H1 (cell line): ENCODE results near the gene TUG1. TPM values are rescaled to one million over a fixed set of nuclear protein-coding genes. Genes with fewer than 3 reads are reported as not detected.

Source experiments
- CTCF ChIA-PET: fragments of 300-600 bp; sonication (Branson Sonifier 250); formaldehyde crosslinking; loops from one replicate; lab custom pipeline; 2021; ENCODE audit not compliant: partially characterized antibody; lab: Charles Lee
- POLR2A ChIA-PET: fragments of 300-600 bp; sonication (Branson Sonifier 250); formaldehyde crosslinking; loops from one replicate; lab custom pipeline; 2021; ENCODE audit warnings: inconsistent platforms; ENCODE audit not compliant: partially characterized antibody; lab: Charles Lee
- DNase-seq, 2 experiments: peaks; one replicate each; pipeline versions ENCODE4 v3.0.0 to v3.0.0-alpha.2; 2010 to 2022; ENCODE audit warnings: low spot score in 2 of 2, low read depth in 1 of 2, mixed read lengths in 1 of 2
- FAIRE-seq: peaks from 2 replicates; lab custom pipeline; 2011; peaks lifted over from hg19 to GRCh38; lab: Jason Lieb, UNC
- H2AFZ ChIP-seq: 2 replicates; pipeline ENCODE4 v1.8.1; 2012; ENCODE audit warnings: low read length, inconsistent platforms
- H2AK5ac ChIP-seq: 2 replicates; pipeline ENCODE4 v1.6.1; 2013; ENCODE audit warnings: low read depth, low read length
- H2BK120ac ChIP-seq: replicated peaks from 2 replicates; pipeline ENCODE3; 2013; ENCODE audit warnings: low read depth, low read length, inconsistent platforms
- H2BK12ac ChIP-seq: 2 replicates; pipeline ENCODE4 v1.6.1; 2013; ENCODE audit warnings: low read depth, low read length
- H2BK15ac ChIP-seq: 2 replicates; pipeline ENCODE4 v1.6.1; 2013; ENCODE audit warnings: low read length
- H2BK20ac ChIP-seq: 2 replicates; pipeline ENCODE4 v1.6.1; 2013; ENCODE audit warnings: low read length
- H2BK5ac ChIP-seq: 2 replicates; pipeline ENCODE4 v1.6.1; 2013; ENCODE audit warnings: low read depth, low read length
- H3K14ac ChIP-seq: 2 replicates; pipeline ENCODE4 v1.6.1; 2013; ENCODE audit warnings: inconsistent platforms; ENCODE audit not compliant: insufficient read length
- H3K18ac ChIP-seq: 2 replicates; pipeline ENCODE4 v1.6.1; 2013; ENCODE audit warnings: low read length; ENCODE audit errors: extremely low read depth
- H3K23ac ChIP-seq: 2 replicates; pipeline ENCODE4 v1.6.1; 2013; ENCODE audit warnings: inconsistent platforms; ENCODE audit not compliant: insufficient read length
- H3K23me2 ChIP-seq: 2 replicates; pipeline ENCODE4 v1.6.1; 2013; ENCODE audit warnings: low read depth, low read length
- H3K27ac ChIP-seq: 2 replicates; pipeline ENCODE4 v1.6.1; 2011; ENCODE audit warnings: low read depth, low read length, inconsistent platforms
- H3K27me3 ChIP-seq, 4 experiments: replicated peaks in 1 of 4; 1 replicate in 1 of 4; 2 replicates in 3 of 4; pipeline versions ENCODE4 v1.6.1 to v1.8.1; 2011 to 2013; ENCODE audit warnings: low read length in 3 of 4, mild to moderate bottlenecking in 3 of 4, inconsistent platforms in 2 of 4, mixed read lengths in 2 of 4, moderate library complexity in 1 of 4; ENCODE audit not compliant: control insufficient read depth in 3 of 4, insufficient read depth in 3 of 4; ENCODE audit errors: extremely low read depth in 1 of 4
- H3K36me3 ChIP-seq, 4 experiments: 2 replicates each; pipeline versions ENCODE4 v1.6.1 to v1.8.1; 2011 to 2013; ENCODE audit warnings: mild to moderate bottlenecking in 4 of 4, low read length in 3 of 4, moderate library complexity in 2 of 4, control low read depth in 1 of 4, inconsistent platforms in 1 of 4; ENCODE audit not compliant: insufficient read depth in 4 of 4, control insufficient read depth in 2 of 4
- H3K4ac ChIP-seq: replicated peaks from 2 replicates; pipeline ENCODE3; 2013; ENCODE audit warnings: low read length, low read depth, mixed read lengths, inconsistent platforms; ENCODE audit not compliant: insufficient read length
- H3K4me1 ChIP-seq, 4 experiments: replicated peaks in 1 of 4; 1 replicate in 1 of 4; 2 replicates in 3 of 4; pipeline versions ENCODE4 v1.6.1 to v1.8.1; 2011 to 2013; ENCODE audit warnings: low read length in 3 of 4, inconsistent platforms in 2 of 4, mixed read lengths in 1 of 4; ENCODE audit not compliant: insufficient read depth in 4 of 4, control insufficient read depth in 3 of 4
- H3K4me2 ChIP-seq, 2 experiments: 2 replicates each; pipeline versions ENCODE4 v1.6.1 to v1.8.1; 2011 to 2013; ENCODE audit warnings: low read depth in 2 of 2, low read length in 2 of 2, control low read depth in 1 of 2, inconsistent platforms in 1 of 2, mild to moderate bottlenecking in 1 of 2; ENCODE audit not compliant: insufficient read depth in 1 of 2
- H3K4me3 ChIP-seq, 4 experiments: fragments of 200-600, 300-600 bp in 1 of 4; sonication (generic), shearing (Covaris generic), sonication (Bioruptor Twin) in 1 of 4; 2 replicates each; pipeline versions ENCODE4 v1.5.1 to v1.8.1; 2011 to 2016; ENCODE audit warnings: low read length in 4 of 4, low read depth in 3 of 4, control low read depth in 2 of 4, inconsistent platforms in 2 of 4, mild to moderate bottlenecking in 2 of 4, mixed read lengths in 1 of 4, moderate library complexity in 1 of 4; ENCODE audit not compliant: insufficient read depth in 2 of 4; ENCODE audit errors: extremely low read depth in 1 of 4
- H3K56ac ChIP-seq: replicated peaks from 2 replicates; pipeline ENCODE3; 2013; ENCODE audit warnings: low read depth, mild to moderate bottlenecking, mixed read lengths, low read length, inconsistent platforms; ENCODE audit not compliant: insufficient read length
- H3K79me1 ChIP-seq: 2 replicates; pipeline ENCODE4 v1.6.1; 2013; ENCODE audit warnings: low read depth, low read length, control low read depth
- H3K79me2 ChIP-seq, 2 experiments: 2 replicates each; pipeline versions ENCODE4 v1.6.1 to v1.8.1; 2012 to 2013; ENCODE audit warnings: low read length in 2 of 2, mild to moderate bottlenecking in 2 of 2, inconsistent platforms in 1 of 2; ENCODE audit not compliant: insufficient read depth in 2 of 2, control insufficient read depth in 1 of 2
- H3K9ac ChIP-seq, 4 experiments: replicated peaks in 1 of 4; 1 replicate in 1 of 4; 2 replicates in 3 of 4; pipeline versions ENCODE4 v1.6.1 to v1.8.1; 2011 to 2013; ENCODE audit warnings: low read depth in 3 of 4, low read length in 3 of 4, control low read depth in 2 of 4, mild to moderate bottlenecking in 2 of 4, moderate library complexity in 2 of 4, inconsistent platforms in 1 of 4; ENCODE audit errors: extremely low read depth in 1 of 4
- H3K9me3 ChIP-seq, 2 experiments: 2 replicates each; pipeline versions ENCODE4 v1.6.1 to v1.8.1; 2012 to 2013; ENCODE audit warnings: mild to moderate bottlenecking in 2 of 2, moderate library complexity in 2 of 2, control low read depth in 1 of 2, inconsistent platforms in 1 of 2, low read depth in 1 of 2, low read length in 1 of 2, mixed read lengths in 1 of 2; ENCODE audit not compliant: insufficient read depth in 2 of 2
- H4K20me1 ChIP-seq, 2 experiments: replicated peaks in 1 of 2; 2 replicates each; pipeline versions ENCODE3 to v1.8.1; 2011 to 2013; ENCODE audit warnings: inconsistent platforms in 2 of 2, low read length in 2 of 2, mild to moderate bottlenecking in 1 of 2; ENCODE audit not compliant: insufficient read depth in 2 of 2, control insufficient read depth in 1 of 2
- H4K5ac ChIP-seq: 2 replicates; pipeline ENCODE4 v1.6.1; 2013; ENCODE audit warnings: low read length, low read depth, mixed read lengths, inconsistent platforms; ENCODE audit not compliant: insufficient read length
- H4K8ac ChIP-seq: 2 replicates; pipeline ENCODE4 v1.8.0; 2013; ENCODE audit warnings: mild to moderate bottlenecking, moderate library complexity, low read length, inconsistent platforms; ENCODE audit not compliant: insufficient read depth; ENCODE audit errors: extremely low read depth
- H4K91ac ChIP-seq: replicated peaks from 2 replicates; pipeline ENCODE3; 2013; ENCODE audit warnings: low read length, mixed read lengths, inconsistent platforms; ENCODE audit not compliant: insufficient read length
- BACH1 ChIP-seq: IDR thresholded peaks from 2 replicates; pipeline ENCODE4 v1.6.1; 2012; ENCODE audit warnings: low read length, improper control_type of control experiment
- GTF2F1 ChIP-seq: IDR thresholded peaks from 2 replicates; pipeline ENCODE4 v1.6.1; 2012; ENCODE audit warnings: low read depth, low read length, improper control_type of control experiment, borderline replicate concordance
- NANOG ChIP-seq: IDR thresholded peaks from 2 replicates; pipeline ENCODE4 v1.6.1; 2011; ENCODE audit warnings: low read length, low read depth, mild to moderate bottlenecking, inconsistent platforms; ENCODE audit not compliant: insufficient read depth, poor library complexity, severe bottlenecking
- POLR2AphosphoS5 ChIP-seq: IDR thresholded peaks from 2 replicates; pipeline ENCODE4 v1.6.1; 2011; ENCODE audit warnings: low read depth, low read length
- POU5F1 ChIP-seq: IDR thresholded peaks from 2 replicates; pipeline ENCODE4 v1.6.1; 2011; ENCODE audit warnings: low read depth, mild to moderate bottlenecking, low read length, moderate library complexity
- RAD21 ChIP-seq, 2 experiments: IDR thresholded peaks in 1 of 2; conservative IDR thresholded peaks in 1 of 2; 2 replicates each; pipeline ENCODE4 v1.6.1; 2011; ENCODE audit warnings: low read depth in 2 of 2, low read length in 2 of 2, improper control_type of control experiment in 1 of 2, inconsistent platforms in 1 of 2, mild to moderate bottlenecking in 1 of 2, moderate library complexity in 1 of 2
- RNF2 ChIP-seq: fragments of 200-900, 300-1000 bp; sonication (generic); IDR thresholded peaks from 2 replicates; pipeline ENCODE4 v1.7.1; 2016; ENCODE audit warnings: borderline replicate concordance, low read depth, mild to moderate bottlenecking, antibody characterized with exemption, low read length; ENCODE audit not compliant: poor library complexity, severe bottlenecking; ENCODE audit errors: missing control alignments
- SAP30 ChIP-seq: fragments of 300-600 bp; sonication (generic); IDR thresholded peaks from 2 replicates; pipeline ENCODE4 v1.7.1; 2012; ENCODE audit warnings: low read length, moderate library complexity, mild to moderate bottlenecking, inconsistent platforms; ENCODE audit not compliant: insufficient read depth, insufficient replicate concordance
- SIRT6 ChIP-seq: IDR thresholded peaks from one replicate; pipeline ENCODE4 v1.7.1; 2012; ENCODE audit warnings: low read length, inconsistent platforms
- TEAD4 ChIP-seq: IDR thresholded peaks from 2 replicates; pipeline ENCODE4 v1.6.1; 2012; ENCODE audit warnings: low read depth, low read length, inconsistent platforms, mixed read lengths
- YY1 ChIP-seq: IDR thresholded peaks from 2 replicates; pipeline ENCODE4 v1.6.1; 2011; ENCODE audit warnings: low read depth, mild to moderate bottlenecking, low read length
- WGBS, 2 experiments: shearing (Covaris generic) in 1 of 2; methylation state at CpG; one replicate each; pipeline versions ENCODE4 v1.1.6 to v1.1.7; 2013 to 2015; ENCODE audit warnings: low lambda C conversion rate in 2 of 2, mixed read lengths in 2 of 2, inconsistent platforms in 1 of 2, low coverage in 1 of 2, missing lambda C conversion rate in 1 of 2; ENCODE audit not compliant: insufficient replicate concordance in 2 of 2, insufficient coverage in 1 of 2, insufficient read length in 1 of 2; ENCODE audit errors: extremely low coverage in 1 of 2, missing lambda C conversion rate in 1 of 2; 5-methylcytosine and 5-hydroxymethylcytosine counted together
- polyA plus RNA-seq, 7 experiments: library from polyadenylated mRNA; depleted of rRNA in 3 of 7; stranded (reverse) in 5 of 7; unstranded in 2 of 7; fragments of >200 nt in 5 of 7; fragments of 200-250 nt in 2 of 7; gene quantifications; 1 replicate in 5 of 7; 2 replicates in 1 of 7; 4 replicates in 1 of 7; pipeline versions ENCODE4 v1.2.1 to v1.2.3, GENCODE V29; 2011 to 2013; ENCODE audit warnings: missing spikeins in 2 of 7, mixed read lengths in 2 of 7
- total RNA-seq: library from RNA; stranded (reverse); fragmentation: NEBNext Ultra II Directional; extraction: Animal tissue kit (Norgen Biotek cat#: 25700); gene quantifications from 2 replicates; pipeline ENCODE4 v1.2.1, GENCODE V29; 2021

TUG1 gene
- total and polyA plus RNA-seq, 2 of the 8 experiments (the other 6 are each of a cell fraction or from before 2014, with no cell fraction given) = 119 to 129 TPM

DNA sequence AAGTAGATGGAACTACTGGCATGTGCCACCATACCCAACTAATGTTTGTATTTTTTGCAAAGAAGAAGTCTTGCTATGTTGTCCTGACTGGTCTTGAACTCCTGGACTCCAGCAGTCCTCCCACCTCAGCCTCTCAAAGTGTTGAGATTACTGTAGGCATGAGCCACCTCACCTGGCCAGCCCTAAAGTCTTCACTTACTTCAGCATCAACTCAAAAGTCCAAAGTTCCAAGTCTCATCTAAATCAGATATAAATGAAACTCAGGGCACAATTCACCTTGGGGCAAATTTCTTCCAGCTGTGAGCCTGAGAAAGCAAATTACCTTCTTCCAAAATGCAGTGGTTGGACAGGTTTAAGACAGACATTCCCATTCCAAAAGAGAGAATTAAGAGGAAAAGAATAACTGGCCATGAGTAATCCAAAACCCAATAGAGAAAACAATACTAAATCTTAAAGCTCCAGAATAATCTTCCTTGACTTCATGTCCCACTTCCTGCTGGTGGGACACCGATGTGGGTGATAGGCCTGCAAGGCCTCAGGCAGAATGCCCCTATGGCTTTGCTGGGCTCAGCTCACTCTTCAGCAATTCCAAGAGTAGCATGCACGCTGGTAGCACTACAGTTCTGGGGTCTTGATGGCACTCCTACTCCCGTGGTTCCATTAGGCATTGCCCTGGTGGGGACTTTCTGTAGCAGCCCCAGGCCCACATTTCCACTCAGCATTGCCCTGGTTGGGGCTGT is 50.3 kb downstream of the TUG1 start:
- H3K79me2 ChIP-seq = no peaks in the 10 kb centered on the region
- 0 out of 2 replicates have a peak overlapping the region, but pooled peaks have one; percentile 80 for H2BK20ac ChIP-seq
- H3K4ac ChIP-seq = no peak overlapping the region
- H4K20me1 ChIP-seq = no peaks in the 10 kb centered on the region
- H3K36me3 ChIP-seq = no peaks in the 10 kb centered on the region
- FAIRE-seq (no peak), DNase-seq (no peak)
- H2AFZ ChIP-seq = no peak overlapping the region
- no peak overlapping the region for H3K14ac ChIP-seq
- peak overlapping the region; percentile 35; the same call in 1 of the 2 replicates for H2BK5ac ChIP-seq
- no peak overlapping the region for H3K9ac ChIP-seq
- H3K9me3 ChIP-seq = no peaks in the 10 kb centered on the region
- H2BK12ac ChIP-seq = peak overlapping the region; percentile 55; the same call in 1 of the 2 replicates
- no peak overlapping the region for H3K23ac ChIP-seq
- ChIA-PET CTCF (interaction anchor here (0.6 kb wide), 1 partner anchor 60 kb away, joined by 3 read pairs; no protein-coding TSS in a partner anchor), POLR2A (interaction anchor here (1.0 to 3.0 kb wide), 5 partner anchors 43 to 158 kb away, joined by 3 to 16 read pairs (median 3); partner anchors contain the start of genes MORC2 and TUG1)
- no peak for TF ChIP-seq SAP30
- TF ChIP-seq BACH1 = no peak
- no peak for TF ChIP-seq POLR2AphosphoS5
- TF ChIP-seq TEAD4 = no peak
- no peak for TF ChIP-seq SIRT6
- TF ChIP-seq YY1 = no peak
- no peak for TF ChIP-seq NANOG
- TF ChIP-seq RAD21 (IDR thresholded peaks at IDR 0.05 in 1 of 2, conservative IDR thresholded peaks at IDR 0.05 in 1 of 2; ENCODE audit: low read depth in 2 of 2, low read length in 2 of 2) = no peak
- no peak for TF ChIP-seq RNF2
- TF ChIP-seq POU5F1 = no peak
- TF ChIP-seq GTF2F1 = no peak
- H2AK5ac ChIP-seq = no peak overlapping the region
- 0 out of 2 replicates have a peak overlapping the region, but pooled peaks have one; percentile 3 for H4K8ac ChIP-seq
- H3K79me1 ChIP-seq = no peaks in the 10 kb centered on the region
- no peaks in the 10 kb centered on the region for H3K27me3 ChIP-seq
- no peak overlapping the region for H4K5ac ChIP-seq
- no peak overlapping the region for H3K27ac ChIP-seq
- 92% methylated on average over 3 of the region's 3 CpGs; no CpG with 5 or more reads in 1 of the 2 experiments for WGBS, 2 experiments
- no peak overlapping the region for H4K91ac ChIP-seq
- no peak overlapping the region; the same call in 1 of the 2 replicates for H3K18ac ChIP-seq
- H3K4me2 ChIP-seq = no peak overlapping the region
- no peak overlapping the region for H2BK120ac ChIP-seq
- no peak overlapping the region for H3K56ac ChIP-seq
- H3K4me3 ChIP-seq = no peak overlapping the region
- H3K4me1 ChIP-seq = peaks cover 0 to 3% (median 0%) of the 10 kb centered on the region in 4 experiments; a peak in 1 of 7 replicates
- 0 out of 2 replicates have a peak overlapping the region, but pooled peaks have one; percentile 31 for H2BK15ac ChIP-seq
- no peaks in the 10 kb centered on the region for H3K23me2 ChIP-seq
